ENCODE data around the gene ZMYND8.

Gene ZMYND8

DNA sequence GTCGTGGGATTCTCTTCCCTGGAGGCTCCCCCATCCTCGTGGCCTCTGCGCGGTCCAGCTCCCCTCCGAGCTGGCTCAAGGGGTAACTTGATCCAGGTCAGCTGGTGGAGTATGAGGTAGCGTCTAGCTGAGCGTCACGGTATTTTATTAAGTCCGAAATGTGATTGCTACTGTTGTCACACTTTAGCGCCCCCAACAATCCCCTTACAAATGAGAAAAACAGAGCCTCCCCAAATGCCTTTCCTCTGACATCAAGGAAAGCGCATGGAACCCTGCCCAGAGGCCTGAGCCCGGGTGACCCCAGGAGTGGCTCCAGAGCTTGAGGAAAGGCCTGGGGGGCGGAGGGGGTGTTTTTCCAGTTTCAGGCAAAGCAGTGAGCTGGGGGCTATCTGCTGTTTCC, 192.4 kb downstream of the ZMYND8 start:
- TF ChIP-seq, protein P1, sequence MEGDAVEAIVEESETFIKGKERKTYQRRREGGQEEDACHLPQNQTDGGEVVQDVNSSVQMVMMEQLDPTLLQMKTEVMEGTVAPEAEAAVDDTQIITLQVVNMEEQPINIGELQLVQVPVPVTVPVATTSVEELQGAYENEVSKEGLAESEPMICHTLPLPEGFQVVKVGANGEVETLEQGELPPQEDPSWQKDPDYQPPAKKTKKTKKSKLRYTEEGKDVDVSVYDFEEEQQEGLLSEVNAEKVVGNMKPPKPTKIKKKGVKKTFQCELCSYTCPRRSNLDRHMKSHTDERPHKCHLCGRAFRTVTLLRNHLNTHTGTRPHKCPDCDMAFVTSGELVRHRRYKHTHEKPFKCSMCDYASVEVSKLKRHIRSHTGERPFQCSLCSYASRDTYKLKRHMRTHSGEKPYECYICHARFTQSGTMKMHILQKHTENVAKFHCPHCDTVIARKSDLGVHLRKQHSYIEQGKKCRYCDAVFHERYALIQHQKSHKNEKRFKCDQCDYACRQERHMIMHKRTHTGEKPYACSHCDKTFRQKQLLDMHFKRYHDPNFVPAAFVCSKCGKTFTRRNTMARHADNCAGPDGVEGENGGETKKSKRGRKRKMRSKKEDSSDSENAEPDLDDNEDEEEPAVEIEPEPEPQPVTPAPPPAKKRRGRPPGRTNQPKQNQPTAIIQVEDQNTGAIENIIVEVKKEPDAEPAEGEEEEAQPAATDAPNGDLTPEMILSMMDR (IDR thresholded peaks at IDR 0.05; ENCODE audit: insufficient read depth, low read depth, low read length, missing control alignments): no peak
- H3K4me3 ChIP-seq (ENCODE audit: low read length): no peak overlapping the region
- no peak for DNase-seq (ENCODE audit: low read depth)

DNA sequence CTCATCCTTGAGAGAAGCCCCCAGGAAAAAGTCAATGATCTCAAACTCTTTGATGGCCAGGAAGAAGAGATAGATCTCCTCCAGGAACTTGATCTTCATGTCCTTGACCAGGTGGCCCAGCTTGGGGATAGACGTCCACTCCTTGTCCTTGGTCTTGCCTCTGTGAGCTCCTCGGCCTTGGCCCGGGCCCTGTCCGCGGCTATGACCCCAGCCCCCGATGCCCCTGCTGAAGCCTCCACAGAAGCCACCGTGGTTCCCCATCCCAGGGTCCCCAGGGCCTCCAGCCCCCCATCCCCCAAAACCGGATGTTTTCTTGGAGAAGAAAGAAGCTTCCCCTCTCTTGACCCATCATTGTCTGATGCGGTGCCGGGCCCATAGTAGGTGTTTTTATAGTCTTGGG, 195.1 kb downstream of the ZMYND8 start:
- no peak for DNase-seq (ENCODE audit: low read depth)
- TF ChIP-seq, protein P1 (IDR thresholded peaks at IDR 0.05; ENCODE audit: insufficient read depth, low read depth, low read length, missing control alignments): no peak
- H3K4me3 ChIP-seq (ENCODE audit: low read length): no peak overlapping the region

DNA sequence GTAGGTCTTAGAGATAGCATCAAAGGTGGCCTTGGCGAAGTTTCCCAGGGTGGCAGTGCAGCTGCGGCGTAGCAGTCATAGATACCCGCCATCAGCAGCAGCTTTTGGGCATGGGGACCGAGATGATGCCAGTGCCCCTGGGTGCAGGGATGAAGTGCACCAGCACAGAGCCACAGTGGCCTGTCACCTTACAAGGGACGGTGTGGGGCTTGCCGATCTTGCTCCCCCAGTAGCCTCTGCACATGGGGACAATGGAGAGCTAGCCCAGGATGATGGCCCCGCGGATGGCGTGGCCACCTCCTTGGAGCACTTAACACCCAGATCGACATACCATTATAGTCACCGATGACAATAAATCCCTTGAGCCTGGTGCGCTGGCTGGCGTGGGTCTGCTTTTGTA, 195.5 kb downstream of the ZMYND8 start:
- H3K4me3 ChIP-seq (ENCODE audit: low read length): no peak overlapping the region
- no peak for DNase-seq (ENCODE audit: low read depth)
- TF ChIP-seq, protein P1 (IDR thresholded peaks at IDR 0.05; ENCODE audit: insufficient read depth, low read depth, low read length, missing control alignments): no peak

DNA sequence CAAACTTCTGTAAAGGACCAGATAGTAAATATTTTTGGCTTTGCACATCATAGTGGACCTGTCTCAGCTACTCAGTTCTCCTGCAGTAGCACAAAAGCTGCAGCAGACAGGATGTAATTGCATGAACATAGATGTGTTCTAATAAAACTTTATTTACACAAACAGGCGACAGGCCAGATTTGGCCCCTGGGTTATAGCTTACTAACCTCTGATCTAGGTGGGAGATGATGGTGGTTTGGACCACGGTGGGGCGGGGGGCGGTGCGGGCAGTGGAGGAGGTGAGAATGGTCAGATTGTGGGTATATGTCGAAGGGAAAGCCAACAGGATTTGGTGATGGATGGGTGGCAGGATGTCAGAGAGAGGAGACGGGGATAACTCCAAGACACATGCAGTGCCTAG, 196.3 kb downstream of the ZMYND8 start:
- TF ChIP-seq, protein P1 (IDR thresholded peaks at IDR 0.05; ENCODE audit: insufficient read depth, low read depth, low read length, missing control alignments): no peak
- no peak for DNase-seq (ENCODE audit: low read depth)
- no peak overlapping the region for H3K4me3 ChIP-seq (ENCODE audit: low read length)

All from epithelial cell of esophagus (primary cell).